OCI-LY3 (cell line): ENCODE measurements around the gene FSTL4.

ENCODE experiments used
- EZH2phosphoT487 ChIP-seq: fragments of 200-600 bp; shearing (Covaris generic); IDR thresholded peaks from 2 replicates; pipeline ENCODE4 v1.6.1; 2018; ENCODE audit warnings: antibody characterized with exemption, mixed run types, low read depth
- TF ChIP-seq, protein P1 (sequence below): fragments of 200-600, 300-600 bp; sonication (generic); IDR thresholded peaks from 2 replicates; pipeline ENCODE4 v1.5.1; 2014; ENCODE audit warnings: antibody characterized with exemption, low read length, low read depth

DNA sequence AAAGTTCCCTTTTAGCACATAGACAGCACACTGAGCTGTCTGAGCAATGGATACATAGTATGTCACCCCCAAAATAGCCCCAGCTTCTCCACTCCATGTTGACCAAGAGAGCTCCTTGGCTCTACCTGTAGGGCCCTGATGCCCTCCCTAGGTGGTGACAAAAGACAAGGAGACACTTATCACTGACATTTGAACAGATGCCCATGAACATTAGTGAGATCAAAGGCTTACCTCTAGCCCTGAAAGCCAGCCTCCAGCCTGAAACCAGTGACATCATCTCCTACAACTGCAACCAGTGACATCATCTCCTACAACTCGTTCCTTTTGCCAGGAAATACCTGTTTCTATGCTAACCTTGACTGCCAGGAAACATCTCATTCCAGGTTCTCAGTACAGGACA, 122.7 kb downstream of the FSTL4 start:
- TF ChIP-seq, protein P1, sequence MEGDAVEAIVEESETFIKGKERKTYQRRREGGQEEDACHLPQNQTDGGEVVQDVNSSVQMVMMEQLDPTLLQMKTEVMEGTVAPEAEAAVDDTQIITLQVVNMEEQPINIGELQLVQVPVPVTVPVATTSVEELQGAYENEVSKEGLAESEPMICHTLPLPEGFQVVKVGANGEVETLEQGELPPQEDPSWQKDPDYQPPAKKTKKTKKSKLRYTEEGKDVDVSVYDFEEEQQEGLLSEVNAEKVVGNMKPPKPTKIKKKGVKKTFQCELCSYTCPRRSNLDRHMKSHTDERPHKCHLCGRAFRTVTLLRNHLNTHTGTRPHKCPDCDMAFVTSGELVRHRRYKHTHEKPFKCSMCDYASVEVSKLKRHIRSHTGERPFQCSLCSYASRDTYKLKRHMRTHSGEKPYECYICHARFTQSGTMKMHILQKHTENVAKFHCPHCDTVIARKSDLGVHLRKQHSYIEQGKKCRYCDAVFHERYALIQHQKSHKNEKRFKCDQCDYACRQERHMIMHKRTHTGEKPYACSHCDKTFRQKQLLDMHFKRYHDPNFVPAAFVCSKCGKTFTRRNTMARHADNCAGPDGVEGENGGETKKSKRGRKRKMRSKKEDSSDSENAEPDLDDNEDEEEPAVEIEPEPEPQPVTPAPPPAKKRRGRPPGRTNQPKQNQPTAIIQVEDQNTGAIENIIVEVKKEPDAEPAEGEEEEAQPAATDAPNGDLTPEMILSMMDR = peak; percentile 58
- TF ChIP-seq EZH2phosphoT487 = no peak
